Liver (tissue), 3 donors: Measurements from ENCODE around the gene AMER2.

Experiments
- RAD21 ChIP-seq, 2 donors: IDR thresholded peaks; 2 replicates each; pipeline ENCODE4 v1.6.1; 2016; ENCODE audit warnings: antibody characterized with exemption in 2 of 2, mild to moderate bottlenecking in 2 of 2
- SP1 ChIP-seq: IDR thresholded peaks from 2 replicates; pipeline ENCODE4 v1.6.1; 2018; ENCODE audit warnings: antibody characterized with exemption, mild to moderate bottlenecking
- YY1 ChIP-seq: IDR thresholded peaks from 2 replicates; pipeline ENCODE4 v1.6.1; 2016; ENCODE audit warnings: antibody characterized with exemption, mild to moderate bottlenecking
- TF ChIP-seq, protein P1 (sequence below): fragments of 150-350 bp; IDR thresholded peaks from 2 replicates; pipeline ENCODE4 v1.5.1; 2017; ENCODE audit warnings: improper control_type of control experiment, low read depth, low read length; ENCODE audit not compliant: missing input control
- donor health status: healthy.
- donor health status: healthy.

DNA sequence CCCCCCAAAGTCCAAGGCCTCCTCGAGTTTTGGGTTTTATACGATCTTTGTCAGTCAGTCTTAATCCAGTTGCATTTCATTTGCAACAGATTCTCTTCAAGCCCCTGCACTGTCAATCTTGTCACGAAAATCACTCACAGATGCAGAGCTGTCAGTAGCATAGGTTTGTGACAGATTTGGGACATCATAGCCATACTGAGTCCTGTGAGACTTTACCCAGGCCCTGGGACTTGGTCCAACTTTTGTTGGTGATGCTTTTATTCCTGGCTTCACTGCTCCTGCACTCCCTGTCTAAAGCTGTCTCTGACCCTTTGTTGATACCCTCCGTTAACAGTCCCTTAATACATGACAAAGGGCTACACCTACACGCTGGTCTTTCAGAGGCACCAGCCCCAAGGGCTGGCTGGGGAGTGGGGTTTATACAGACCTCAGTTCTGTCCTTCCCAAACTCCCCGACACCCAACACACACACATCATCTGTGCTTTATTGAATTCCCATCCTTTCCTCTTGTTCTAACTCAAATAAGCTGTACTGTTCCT lies 40.1 kb downstream of the AMER2 start:
- TF ChIP-seq, protein P1, sequence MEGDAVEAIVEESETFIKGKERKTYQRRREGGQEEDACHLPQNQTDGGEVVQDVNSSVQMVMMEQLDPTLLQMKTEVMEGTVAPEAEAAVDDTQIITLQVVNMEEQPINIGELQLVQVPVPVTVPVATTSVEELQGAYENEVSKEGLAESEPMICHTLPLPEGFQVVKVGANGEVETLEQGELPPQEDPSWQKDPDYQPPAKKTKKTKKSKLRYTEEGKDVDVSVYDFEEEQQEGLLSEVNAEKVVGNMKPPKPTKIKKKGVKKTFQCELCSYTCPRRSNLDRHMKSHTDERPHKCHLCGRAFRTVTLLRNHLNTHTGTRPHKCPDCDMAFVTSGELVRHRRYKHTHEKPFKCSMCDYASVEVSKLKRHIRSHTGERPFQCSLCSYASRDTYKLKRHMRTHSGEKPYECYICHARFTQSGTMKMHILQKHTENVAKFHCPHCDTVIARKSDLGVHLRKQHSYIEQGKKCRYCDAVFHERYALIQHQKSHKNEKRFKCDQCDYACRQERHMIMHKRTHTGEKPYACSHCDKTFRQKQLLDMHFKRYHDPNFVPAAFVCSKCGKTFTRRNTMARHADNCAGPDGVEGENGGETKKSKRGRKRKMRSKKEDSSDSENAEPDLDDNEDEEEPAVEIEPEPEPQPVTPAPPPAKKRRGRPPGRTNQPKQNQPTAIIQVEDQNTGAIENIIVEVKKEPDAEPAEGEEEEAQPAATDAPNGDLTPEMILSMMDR, result no peak
- TF ChIP-seq YY1 (no peak), RAD21 (IDR thresholded peaks at IDR 0.05) (no peak), SP1 (no peak)
